Osteoblast (primary cell): ENCODE data around the gene KIAA0319L. TPM values are rescaled to one million over a fixed set of nuclear protein-coding genes. Genes with fewer than 3 reads are reported as not detected.

Experiments used
- DNase-seq: peaks from one replicate; pipeline ENCODE4 v3.0.0; 2011; ENCODE audit warnings: low spot score, mixed read lengths; ENCODE audit not compliant: insufficient read length; ENCODE audit errors: missing footprints
- H2AFZ ChIP-seq: 2 replicates; pipeline ENCODE4 v1.6.0; 2011; ENCODE audit warnings: mild to moderate bottlenecking, low read length
- H3K27ac ChIP-seq: 2 replicates; pipeline ENCODE4 v1.5.1; 2011; ENCODE audit warnings: mild to moderate bottlenecking, low read depth, low read length, moderate library complexity
- H3K27me3 ChIP-seq: 2 replicates; pipeline ENCODE4 v1.6.0; 2012; ENCODE audit warnings: mild to moderate bottlenecking, control low read depth, inconsistent platforms, low read length, moderate library complexity; ENCODE audit not compliant: insufficient read depth
- H3K36me3 ChIP-seq: 2 replicates; pipeline ENCODE4 v1.5.1; 2011; ENCODE audit warnings: mild to moderate bottlenecking, low read length, control low read depth, moderate library complexity; ENCODE audit not compliant: insufficient read depth
- H3K4me1 ChIP-seq: 2 replicates; pipeline ENCODE4 v1.5.1; 2011; ENCODE audit warnings: mild to moderate bottlenecking, low read length, control low read depth, moderate library complexity; ENCODE audit not compliant: insufficient read depth
- H3K4me2 ChIP-seq: 2 replicates; pipeline ENCODE4 v1.6.0; 2011; ENCODE audit warnings: mild to moderate bottlenecking, low read length; ENCODE audit not compliant: insufficient read depth
- H3K4me3 ChIP-seq: fragments of 200-600 bp; sonication (generic); 3 replicates; pipeline ENCODE4 v1.5.1; 2012; ENCODE audit warnings: mild to moderate bottlenecking, low read length, inconsistent platforms; ENCODE audit not compliant: insufficient read depth
- H3K79me2 ChIP-seq: 2 replicates; pipeline ENCODE4 v1.6.0; 2012; ENCODE audit warnings: mild to moderate bottlenecking, low read length, control low read depth, inconsistent platforms; ENCODE audit not compliant: insufficient read depth
- H3K9me3 ChIP-seq: 2 replicates; pipeline ENCODE4 v1.5.1; 2011; ENCODE audit warnings: low read depth, low read length, control low read depth
- H4K20me1 ChIP-seq: 2 replicates; pipeline ENCODE4 v1.6.0; 2012; ENCODE audit warnings: mild to moderate bottlenecking, low read length, control low read depth; ENCODE audit not compliant: insufficient read depth
- CTCF ChIP-seq: IDR thresholded peaks from 2 replicates; pipeline ENCODE4 v1.5.1; 2011; ENCODE audit warnings: mild to moderate bottlenecking, low read depth, low read length, moderate library complexity; ENCODE audit errors: extremely low read depth
- total RNA-seq: library from RNA; depleted of rRNA; stranded (reverse); fragments of >200 nt; gene quantifications from 2 replicates; pipeline ENCODE4 v1.2.3, GENCODE V29; 2012

Gene KIAA0319L
- total RNA-seq, 1 donor = 44.9 TPM

- no peak overlapping the region for H3K4me3 ChIP-seq
- no peaks in the 10 kb centered on the region for H3K4me1 ChIP-seq
- no peak for TF ChIP-seq CTCF
- peaks cover 3% of the 10 kb centered on the region for H3K36me3 ChIP-seq
- H3K27me3 ChIP-seq = no peaks in the 10 kb centered on the region
- H3K9me3 ChIP-seq = no peaks in the 10 kb centered on the region
- no peak overlapping the region for H2AFZ ChIP-seq
- H3K79me2 ChIP-seq = no peaks in the 10 kb centered on the region
- no peaks in the 10 kb centered on the region for H4K20me1 ChIP-seq
- DNase-seq = peak; percentile 18
- peak overlapping the region; percentile 14 for H3K4me2 ChIP-seq
- no peak overlapping the region for H3K27ac ChIP-seq
Measured at GRCh38 chr1:35488336-35488735, 68.9 kb downstream of the KIAA0319L start.

GRCh38 chr1:35486858-35487408 lies 70.3 kb downstream of the KIAA0319L start:
- no peak overlapping the region for H3K4me2 ChIP-seq
- no peak overlapping the region for H3K4me3 ChIP-seq
- H3K27me3 ChIP-seq = no peaks in the 10 kb centered on the region
- H3K4me1 ChIP-seq = no peaks in the 10 kb centered on the region
- no peaks in the 10 kb centered on the region for H3K36me3 ChIP-seq
- TF ChIP-seq CTCF = no peak
- H3K79me2 ChIP-seq = no peaks in the 10 kb centered on the region
- no peak overlapping the region for H2AFZ ChIP-seq
- H4K20me1 ChIP-seq = no peaks in the 10 kb centered on the region
- no peak for DNase-seq
- H3K27ac ChIP-seq = no peak overlapping the region
- H3K9me3 ChIP-seq = no peaks in the 10 kb centered on the region

GRCh38 chr1:35481229-35481628 lies 76.0 kb downstream of the KIAA0319L start:
- H3K79me2 ChIP-seq = no peaks in the 10 kb centered on the region
- no peak overlapping the region for H3K27ac ChIP-seq
- no peaks in the 10 kb centered on the region for H3K4me1 ChIP-seq
- no peak overlapping the region for H2AFZ ChIP-seq
- H3K4me3 ChIP-seq = no peak overlapping the region
- no peak for TF ChIP-seq CTCF
- H4K20me1 ChIP-seq = no peaks in the 10 kb centered on the region
- H3K9me3 ChIP-seq = no peaks in the 10 kb centered on the region
- H3K27me3 ChIP-seq = no peaks in the 10 kb centered on the region
- no peak overlapping the region for H3K4me2 ChIP-seq
- peaks cover 7% of the 10 kb centered on the region for H3K36me3 ChIP-seq
- DNase-seq = no peak

- no peak overlapping the region for H3K27ac ChIP-seq
- no peak overlapping the region for H3K4me2 ChIP-seq
- DNase-seq = no peak
- H3K79me2 ChIP-seq = no peaks in the 10 kb centered on the region
- no peak overlapping the region for H3K4me3 ChIP-seq
- H3K36me3 ChIP-seq = peaks cover 14% of the 10 kb centered on the region
- no peaks in the 10 kb centered on the region for H3K4me1 ChIP-seq
- H3K9me3 ChIP-seq = no peaks in the 10 kb centered on the region
- H2AFZ ChIP-seq = no peak overlapping the region
- TF ChIP-seq CTCF = no peak
- H4K20me1 ChIP-seq = no peaks in the 10 kb centered on the region
- no peaks in the 10 kb centered on the region for H3K27me3 ChIP-seq
Measured at GRCh38 chr1:35477870-35478269, 79.3 kb downstream of the KIAA0319L start.
